HG02943 (cell line): ENCODE data around the gene COL27A1.

Experiments used
- ATAC-seq: cut with Tn5 transposase; IDR thresholded peaks from one replicate; pipeline ENCODE4 v1.9.1; 2021; ENCODE audit warnings: mild to moderate bottlenecking, low read depth, moderate library complexity; ENCODE audit not compliant: unreplicated experiment

The COL27A1 gene

DNA sequence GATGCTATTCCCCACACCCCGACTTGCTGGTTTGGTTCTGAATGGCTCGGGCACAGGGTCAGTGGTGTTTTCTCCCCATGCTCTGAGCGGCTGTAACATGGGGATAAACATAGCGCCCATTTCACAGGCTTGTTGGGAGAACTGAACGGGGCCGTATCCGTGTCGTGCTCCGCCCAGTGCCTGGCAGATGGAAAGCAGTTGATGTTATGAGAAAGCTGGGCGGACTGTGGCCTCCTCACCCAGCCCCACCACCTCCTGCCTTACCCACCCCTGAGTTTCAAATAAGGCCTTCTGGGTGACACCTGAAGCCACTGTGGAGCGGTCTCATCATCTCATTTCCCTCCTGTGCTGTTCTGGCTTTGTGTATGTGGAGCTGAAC lies 188.8 kb downstream of the COL27A1 start:
- no peak for ATAC-seq

- no peak for ATAC-seq
Measured at GRCh38 chr9:114344692-114345091, 189.4 kb downstream of the COL27A1 start.

- no peak for ATAC-seq
Measured at GRCh38 chr9:114345493-114346065, 190.2 kb downstream of the COL27A1 start.

DNA sequence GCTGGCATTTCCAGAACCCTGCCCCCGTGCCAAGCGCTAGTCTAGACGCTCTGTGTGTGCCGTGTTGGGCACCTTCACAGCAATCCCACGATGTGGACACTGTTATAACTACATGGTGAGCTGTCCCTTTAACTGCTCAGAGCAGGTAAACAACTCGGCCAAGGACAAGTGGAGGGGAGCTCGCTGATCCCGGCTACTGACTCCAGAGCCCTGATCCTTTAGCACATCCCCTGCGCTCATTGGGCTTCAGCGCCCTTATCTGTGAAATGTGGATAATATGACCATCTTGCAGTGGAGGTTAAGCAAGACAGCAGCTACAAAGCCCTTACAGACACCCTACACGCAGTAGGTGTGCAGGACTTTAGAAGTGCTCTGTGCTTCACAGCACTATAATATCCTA lies 190.8 kb downstream of the COL27A1 start:
- no peak for ATAC-seq

GRCh38 chr9:114347675-114348074 lies 192.3 kb downstream of the COL27A1 start:
- ATAC-seq: no peak

GRCh38 chr9:114348261-114348905 lies 193.0 kb downstream of the COL27A1 start:
- no peak for ATAC-seq

GRCh38 chr9:114348906-114349482 lies 193.7 kb downstream of the COL27A1 start:
- ATAC-seq: peak; percentile 92

GRCh38 chr9:114349713-114350480 lies 194.6 kb downstream of the COL27A1 start:
- no peak for ATAC-seq

DNA sequence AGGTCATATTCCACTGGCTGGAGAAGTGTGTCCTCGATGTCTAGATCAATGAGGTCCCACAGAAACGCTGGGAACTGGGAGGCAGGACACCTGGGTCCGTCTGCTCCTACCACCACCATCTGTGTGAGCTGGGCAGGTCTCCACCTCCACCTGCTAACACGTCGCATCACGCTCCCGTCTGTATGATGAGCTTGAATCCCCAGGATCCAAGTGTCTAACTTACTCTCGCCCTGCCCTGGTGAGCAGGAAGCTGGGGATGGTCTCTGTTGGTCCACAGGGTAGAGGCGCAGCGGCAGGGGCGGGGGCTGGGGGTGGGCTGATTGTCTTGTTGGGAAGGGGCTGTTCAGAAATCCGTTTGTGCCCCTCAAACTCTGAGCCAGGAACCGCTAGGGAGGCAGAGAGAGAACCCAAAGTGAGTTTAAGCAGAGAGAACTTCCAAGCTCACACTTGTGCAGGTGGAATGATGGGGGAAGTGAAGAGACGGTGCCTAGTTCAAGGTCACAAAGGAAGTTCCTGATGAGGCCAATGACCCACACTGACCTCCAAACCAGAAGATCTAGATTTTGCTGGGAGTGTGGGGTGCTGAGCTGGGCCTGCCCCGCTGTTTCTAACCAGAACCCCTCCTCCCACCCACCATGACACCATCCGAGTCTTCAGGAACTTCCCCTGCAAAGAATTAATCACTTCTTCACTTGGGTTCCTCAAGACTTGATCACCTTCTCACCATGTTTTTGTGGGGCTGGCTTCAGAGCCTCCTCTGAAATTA lies 195.5 kb downstream of the COL27A1 start:
- no peak for ATAC-seq

DNA sequence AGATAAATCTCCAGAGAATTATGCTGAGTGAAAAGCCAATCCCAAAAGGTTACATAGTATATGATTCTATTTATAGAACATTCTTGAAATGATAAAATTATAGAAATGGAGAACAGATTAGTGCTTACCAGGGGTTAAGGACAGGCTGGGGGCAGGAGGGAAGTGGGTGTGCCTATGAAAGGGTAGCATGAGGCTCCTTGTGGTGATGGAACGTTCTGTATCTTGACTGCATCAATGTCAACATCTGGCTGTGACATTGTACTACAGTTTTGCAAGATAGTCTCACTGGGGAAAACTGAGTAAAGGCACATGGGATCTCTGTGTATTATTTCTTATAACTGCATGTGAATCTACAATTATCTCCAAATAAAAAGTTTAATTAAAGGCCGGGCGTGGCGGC lies 196.6 kb downstream of the COL27A1 start:
- ATAC-seq: no peak

- ATAC-seq: no peak
Measured at GRCh38 chr9:114355821-114356220, 200.5 kb downstream of the COL27A1 start.

DNA sequence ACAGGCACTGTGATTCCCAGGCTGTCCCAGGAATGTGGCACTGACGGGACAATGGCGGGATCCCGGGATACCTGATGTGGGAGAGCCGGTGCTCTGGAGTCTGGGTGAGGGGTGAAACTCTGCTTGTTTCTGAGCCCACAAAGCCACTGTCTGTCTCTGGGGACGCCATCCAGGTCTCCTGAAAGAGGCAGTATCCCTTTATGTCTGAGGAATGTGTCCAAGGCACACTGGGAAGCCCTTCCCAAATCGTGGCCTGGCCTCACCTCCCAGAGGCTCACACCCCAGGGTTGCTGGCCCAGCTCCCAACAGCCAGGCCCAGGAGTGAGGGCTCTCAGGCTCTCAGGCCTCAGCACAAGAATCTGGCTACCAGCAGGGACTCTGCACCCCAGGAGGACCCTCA lies 201.5 kb downstream of the COL27A1 start:
- no peak for ATAC-seq

- ATAC-seq: no peak
Measured at GRCh38 chr9:114357360-114357759, 202.0 kb downstream of the COL27A1 start.

GRCh38 chr9:114357911-114358328 lies 202.6 kb downstream of the COL27A1 start:
- ATAC-seq: no peak

DNA sequence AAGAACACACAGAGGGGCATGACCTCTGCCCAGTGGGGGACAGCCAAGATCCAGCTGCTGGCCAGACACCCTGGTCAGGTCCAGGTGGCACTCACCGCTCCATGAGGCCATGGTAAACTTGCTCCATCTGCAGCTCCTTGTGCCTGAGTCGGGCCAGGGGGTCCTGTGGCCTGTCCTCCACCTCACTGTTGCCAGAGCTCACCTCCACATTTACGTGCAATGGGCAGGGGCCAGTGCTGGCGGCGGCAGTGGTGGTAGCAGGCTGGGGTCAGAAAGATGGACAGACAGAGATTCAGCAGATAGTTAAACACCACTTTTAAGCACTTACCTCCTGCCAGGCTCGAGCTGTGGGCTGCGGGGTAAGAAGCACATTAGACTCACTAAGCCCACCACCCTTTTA lies 204.5 kb downstream of the COL27A1 start:
- no peak for ATAC-seq

- no peak for ATAC-seq
Measured at GRCh38 chr9:114361542-114361941, 206.2 kb downstream of the COL27A1 start.
